Right forelimb (tissue), 1 donor: Measurements from ENCODE around the gene RASGEF1C.

Source experiments
- DNase-seq: peaks from one replicate; pipeline ENCODE4 v3.0.0-alpha.2; 2018

The RASGEF1C gene

GRCh38 chr5:180118391-180118791, 90.6 kb downstream of the RASGEF1C start:
- DNase-seq = no peak

GRCh38 chr5:180117000-180117725, 91.8 kb downstream of the RASGEF1C start:
- DNase-seq = peak; percentile 23

- peak; percentile 27 for DNase-seq
Measured at GRCh38 chr5:180116077-180116999, 92.7 kb downstream of the RASGEF1C start.

GRCh38 chr5:180115326-180116076, 93.5 kb downstream of the RASGEF1C start:
- no peak for DNase-seq

- no peak for DNase-seq
Measured at GRCh38 chr5:180114304-180115003, 94.6 kb downstream of the RASGEF1C start.

GRCh38 chr5:180113660-180114303, 95.2 kb downstream of the RASGEF1C start:
- no peak for DNase-seq

- DNase-seq = no peak
Measured at GRCh38 chr5:180112181-180112861, 96.7 kb downstream of the RASGEF1C start.

GRCh38 chr5:180111273-180112002, 97.6 kb downstream of the RASGEF1C start:
- no peak for DNase-seq

GRCh38 chr5:180109920-180110319, 99.1 kb downstream of the RASGEF1C start:
- no peak for DNase-seq

- DNase-seq = no peak
Measured at GRCh38 chr5:180107005-180107404, 102.0 kb downstream of the RASGEF1C start.

- no peak for DNase-seq
Measured at GRCh38 chr5:180105827-180106312, 103.1 kb downstream of the RASGEF1C start.

- no peak for DNase-seq
Measured at GRCh38 chr5:180104168-180104530, 104.9 kb downstream of the RASGEF1C start.

- no peak for DNase-seq
Measured at GRCh38 chr5:180103487-180104167, 105.4 kb downstream of the RASGEF1C start.

GRCh38 chr5:180102636-180103035, 106.4 kb downstream of the RASGEF1C start:
- DNase-seq = no peak

GRCh38 chr5:180101451-180102105, 107.4 kb downstream of the RASGEF1C start:
- DNase-seq = no peak

GRCh38 chr5:180100621-180101450, 108.2 kb downstream of the RASGEF1C start:
- DNase-seq = no peak

- DNase-seq = no peak
Measured at GRCh38 chr5:180099733-180100611, 109.0 kb downstream of the RASGEF1C start.
